Choroid plexus epithelial cell (primary cell): ENCODE measurements around the gene C16orf74.
A peak's percentile ranks its signal among the peaks of the same experiment; 100 is the strongest.

ENCODE experiments used
- DNase-seq: peaks from one replicate; pipeline ENCODE4 v3.0.0-alpha.2; 2010; ENCODE audit warnings: low read depth
- H3K4me3 ChIP-seq: 2 replicates; pipeline ENCODE4 v1.5.1; 2011; ENCODE audit warnings: low read depth, mild to moderate bottlenecking, control low read depth, low read length, moderate library complexity
- CTCF ChIP-seq: conservative IDR thresholded peaks from 2 replicates; pipeline ENCODE4 v1.5.1; 2011; ENCODE audit warnings: low read depth, mild to moderate bottlenecking, control low read depth, inconsistent platforms, low read length, moderate library complexity

Gene C16orf74

GRCh38 chr16:85676466-85676865 lies 74.4 kb downstream of the C16orf74 start:
- no peak for DNase-seq
- no peak overlapping the region for H3K4me3 ChIP-seq
- no peak for TF ChIP-seq CTCF

- peak; percentile 75 for DNase-seq
- H3K4me3 ChIP-seq: no peak overlapping the region
- TF ChIP-seq CTCF: peak; percentile 74
These were observed 75.5 kb downstream of the C16orf74 start for GRCh38 chr16:85675251-85675874.

GRCh38 chr16:85674828-85675227 lies 76.1 kb downstream of the C16orf74 start:
- H3K4me3 ChIP-seq: no peak overlapping the region
- TF ChIP-seq CTCF: no peak
- no peak for DNase-seq

GRCh38 chr16:85674418-85674755 lies 76.5 kb downstream of the C16orf74 start:
- no peak overlapping the region for H3K4me3 ChIP-seq
- TF ChIP-seq CTCF: no peak
- no peak for DNase-seq

GRCh38 chr16:85673529-85674417 lies 77.1 kb downstream of the C16orf74 start:
- peak; percentile 18 for TF ChIP-seq CTCF
- no peak overlapping the region for H3K4me3 ChIP-seq
- DNase-seq: peak; percentile 76

GRCh38 chr16:85670840-85671239 lies 80.1 kb downstream of the C16orf74 start:
- no peak overlapping the region for H3K4me3 ChIP-seq
- no peak for TF ChIP-seq CTCF
- no peak for DNase-seq
